GM12864 (cell line): Measurements from ENCODE around the gene DISC1.

ENCODE experiments used
- DNase-seq: peaks from one replicate; pipeline ENCODE4 v3.0.0-alpha.2; 2011; ENCODE audit warnings: low read depth
- H3K4me3 ChIP-seq: 2 replicates; pipeline ENCODE4 v1.5.1; 2011; ENCODE audit warnings: mild to moderate bottlenecking, low read depth, low read length, control low read depth
- TF ChIP-seq, protein P1 (sequence below): IDR thresholded peaks from 2 replicates; pipeline ENCODE4 v1.5.1; 2011; ENCODE audit warnings: low read depth, mild to moderate bottlenecking, moderate library complexity, low read length, control low read depth, inconsistent platforms; ENCODE audit errors: missing control alignments

Gene DISC1

DNA sequence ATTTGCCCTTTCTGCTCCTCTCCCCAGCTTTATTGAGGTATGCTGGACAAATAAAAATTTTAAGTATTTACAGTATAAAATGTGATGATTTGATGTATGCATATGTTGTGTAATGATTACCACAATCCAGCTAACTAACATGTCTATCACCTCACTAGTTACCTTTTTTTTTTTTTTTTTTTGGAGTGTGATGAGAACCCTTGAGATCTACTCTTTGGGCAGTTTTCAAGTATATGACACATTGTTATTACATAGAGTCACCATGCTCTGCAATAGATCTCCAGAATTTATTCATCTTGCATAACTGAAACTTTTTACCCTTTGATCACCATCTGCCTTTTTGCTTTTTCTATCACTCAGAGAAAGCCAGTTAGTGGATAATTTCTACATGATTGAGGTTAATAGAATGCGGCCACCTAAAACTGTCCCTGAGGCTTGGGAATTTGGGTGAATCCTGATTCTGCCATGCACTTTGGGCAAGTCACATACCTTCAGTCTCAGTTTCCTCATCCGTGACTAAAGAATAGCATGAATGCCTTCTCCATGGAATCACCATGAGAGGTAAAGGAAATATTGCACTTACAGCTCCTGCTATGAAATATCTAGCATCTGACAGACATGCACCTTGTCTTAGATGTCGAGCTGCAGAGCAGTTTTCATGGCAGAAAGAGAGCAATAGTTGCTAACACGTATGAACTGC is 295.2 kb downstream of the DISC1 start:
- TF ChIP-seq, protein P1, sequence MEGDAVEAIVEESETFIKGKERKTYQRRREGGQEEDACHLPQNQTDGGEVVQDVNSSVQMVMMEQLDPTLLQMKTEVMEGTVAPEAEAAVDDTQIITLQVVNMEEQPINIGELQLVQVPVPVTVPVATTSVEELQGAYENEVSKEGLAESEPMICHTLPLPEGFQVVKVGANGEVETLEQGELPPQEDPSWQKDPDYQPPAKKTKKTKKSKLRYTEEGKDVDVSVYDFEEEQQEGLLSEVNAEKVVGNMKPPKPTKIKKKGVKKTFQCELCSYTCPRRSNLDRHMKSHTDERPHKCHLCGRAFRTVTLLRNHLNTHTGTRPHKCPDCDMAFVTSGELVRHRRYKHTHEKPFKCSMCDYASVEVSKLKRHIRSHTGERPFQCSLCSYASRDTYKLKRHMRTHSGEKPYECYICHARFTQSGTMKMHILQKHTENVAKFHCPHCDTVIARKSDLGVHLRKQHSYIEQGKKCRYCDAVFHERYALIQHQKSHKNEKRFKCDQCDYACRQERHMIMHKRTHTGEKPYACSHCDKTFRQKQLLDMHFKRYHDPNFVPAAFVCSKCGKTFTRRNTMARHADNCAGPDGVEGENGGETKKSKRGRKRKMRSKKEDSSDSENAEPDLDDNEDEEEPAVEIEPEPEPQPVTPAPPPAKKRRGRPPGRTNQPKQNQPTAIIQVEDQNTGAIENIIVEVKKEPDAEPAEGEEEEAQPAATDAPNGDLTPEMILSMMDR, result no peak
- no peak for DNase-seq
- no peak overlapping the region for H3K4me3 ChIP-seq

DNA sequence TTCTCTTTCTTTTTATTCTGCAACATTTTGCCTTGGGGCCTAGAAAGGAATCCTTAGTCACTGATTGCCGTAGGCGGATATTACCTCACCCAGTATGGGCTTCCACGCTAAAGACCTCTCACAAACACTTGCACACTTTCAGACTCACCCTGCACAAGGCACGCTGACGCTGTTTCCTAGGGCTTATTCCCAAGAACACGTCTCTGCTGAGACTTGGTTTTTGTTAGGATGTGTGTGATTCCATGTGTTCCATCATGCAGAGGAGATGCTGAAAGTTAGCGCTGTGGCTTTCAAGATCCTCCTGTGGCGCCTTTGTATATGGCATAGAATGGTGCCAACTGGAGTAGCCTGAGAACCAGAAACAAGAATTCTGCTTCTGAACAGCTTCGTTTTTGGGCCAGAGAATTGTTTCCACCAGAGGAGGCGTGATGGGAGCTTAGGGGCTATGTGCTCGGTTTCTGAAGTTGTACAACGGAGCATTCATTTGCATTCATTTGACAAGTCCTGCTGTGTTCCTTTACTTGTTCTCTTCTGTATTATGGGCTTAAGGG is 297.0 kb downstream of the DISC1 start:
- no peak for DNase-seq
- no peak overlapping the region for H3K4me3 ChIP-seq
- TF ChIP-seq, protein P1, result no peak

DNA sequence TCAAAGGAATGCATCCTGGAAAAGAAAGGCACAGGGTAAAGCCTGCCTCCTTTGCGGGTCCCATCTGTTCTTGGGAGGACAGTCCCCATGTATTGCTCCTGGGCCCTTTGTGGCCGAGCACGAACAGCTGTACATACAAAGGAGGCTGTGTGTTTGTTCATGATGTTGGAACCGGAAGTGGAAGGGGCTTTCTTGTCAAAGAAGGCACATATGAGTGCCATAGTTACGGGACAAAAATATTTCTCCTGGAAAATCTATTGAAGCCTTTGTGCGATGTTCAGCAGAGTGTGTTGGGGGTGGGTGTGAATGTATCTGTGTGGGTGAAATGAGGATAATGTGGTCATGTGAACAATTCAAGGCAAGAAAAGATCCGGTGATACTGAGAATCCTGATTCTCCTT is 297.6 kb downstream of the DISC1 start:
- TF ChIP-seq, protein P1, result no peak
- no peak overlapping the region for H3K4me3 ChIP-seq
- DNase-seq, result no peak

DNA sequence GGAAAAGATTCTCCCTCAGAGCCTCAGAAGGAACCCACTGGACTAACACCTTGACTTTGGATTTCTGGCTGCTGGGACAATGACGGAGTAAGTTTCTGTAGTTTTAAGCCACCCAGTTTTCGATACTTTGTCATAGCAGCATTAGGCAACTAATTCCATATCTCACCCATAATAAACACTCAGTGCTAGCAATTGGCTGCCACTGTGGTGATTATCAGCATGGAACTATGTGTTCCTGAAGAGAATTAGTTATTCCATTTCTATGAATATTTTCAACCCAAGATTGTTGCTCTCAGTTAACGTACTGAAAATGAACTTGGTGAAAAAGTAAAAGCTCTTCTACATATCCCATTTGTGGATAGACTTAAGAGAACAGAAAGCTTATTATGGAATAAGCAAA is 299.3 kb downstream of the DISC1 start:
- H3K4me3 ChIP-seq, result no peak overlapping the region
- TF ChIP-seq, protein P1, result no peak
- DNase-seq, result no peak

DNA sequence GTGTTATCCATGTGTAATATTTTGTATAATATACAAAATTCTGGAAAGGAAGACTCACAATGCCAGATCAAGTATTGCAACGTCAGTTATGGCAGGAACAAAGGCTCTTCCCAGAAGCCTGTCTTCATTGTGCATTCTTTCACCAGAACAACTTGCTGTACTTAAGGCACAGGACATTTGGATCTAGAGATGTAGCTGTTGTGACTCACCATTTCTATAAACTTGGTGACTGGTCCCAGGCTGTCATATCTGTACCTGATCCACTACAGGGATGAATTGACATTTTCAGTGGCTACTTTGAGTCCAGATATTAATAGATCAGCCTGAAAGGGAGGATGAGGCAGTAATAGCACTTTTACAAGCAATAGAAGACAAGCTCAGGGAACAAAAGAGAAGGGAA is 299.8 kb downstream of the DISC1 start:
- no peak overlapping the region for H3K4me3 ChIP-seq
- TF ChIP-seq, protein P1, result no peak
- no peak for DNase-seq

DNA sequence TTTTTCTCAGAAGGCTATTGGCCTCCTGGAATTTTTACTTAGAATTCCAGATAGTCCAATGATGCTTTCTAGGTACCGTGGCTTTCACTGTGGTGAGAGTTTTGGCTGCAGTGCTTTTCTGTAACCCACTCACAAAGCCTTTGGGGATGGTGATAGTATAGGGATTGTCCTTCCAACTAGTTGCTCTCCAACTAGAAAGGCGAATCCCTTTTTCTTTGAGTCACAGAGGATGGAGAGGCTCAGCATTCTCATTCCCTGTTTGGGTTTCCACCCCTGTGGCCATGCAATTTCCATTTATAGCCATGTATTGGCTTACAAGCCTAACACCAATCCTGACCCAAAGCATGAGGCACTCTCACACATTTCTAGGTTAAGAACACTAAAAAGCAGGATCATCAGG is 300.3 kb downstream of the DISC1 start:
- no peak for DNase-seq
- TF ChIP-seq, protein P1, result no peak
- H3K4me3 ChIP-seq, result no peak overlapping the region

DNA sequence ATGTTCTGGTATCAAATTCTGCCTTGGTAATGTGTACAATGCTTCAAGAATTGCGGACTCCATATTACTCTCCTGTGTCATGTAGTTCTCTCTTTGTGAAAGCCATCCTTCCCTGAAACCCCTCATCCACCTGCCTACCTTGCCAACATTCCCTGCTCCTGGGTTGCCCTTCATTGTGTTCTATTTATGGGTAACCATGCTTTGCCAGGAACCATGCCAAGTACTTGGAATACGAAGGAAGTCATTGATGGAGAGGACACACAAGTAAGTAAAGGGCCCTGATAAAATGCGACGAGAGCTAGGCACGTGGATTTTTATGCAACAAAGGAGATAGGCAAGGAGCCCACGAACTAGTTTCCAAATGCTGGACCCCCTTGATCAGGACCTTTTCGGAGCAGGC is 300.8 kb downstream of the DISC1 start:
- no peak for DNase-seq
- TF ChIP-seq, protein P1, result no peak
- no peak overlapping the region for H3K4me3 ChIP-seq
